GM12801 (cell line): ENCODE results near the gene DUSP8.
"Not testable (repeated sequence)": the region's sequence is repeated elsewhere in the genome, so short reads cannot be mapped to it uniquely, and the experiment has no call there.

Source experiments
- CTCF ChIP-seq: IDR thresholded peaks from one replicate; pipeline ENCODE4 v1.5.1; 2011; ENCODE audit warnings: control low read depth; ENCODE audit not compliant: insufficient read length; ENCODE audit errors: extremely low read depth

DUSP8 gene

DNA sequence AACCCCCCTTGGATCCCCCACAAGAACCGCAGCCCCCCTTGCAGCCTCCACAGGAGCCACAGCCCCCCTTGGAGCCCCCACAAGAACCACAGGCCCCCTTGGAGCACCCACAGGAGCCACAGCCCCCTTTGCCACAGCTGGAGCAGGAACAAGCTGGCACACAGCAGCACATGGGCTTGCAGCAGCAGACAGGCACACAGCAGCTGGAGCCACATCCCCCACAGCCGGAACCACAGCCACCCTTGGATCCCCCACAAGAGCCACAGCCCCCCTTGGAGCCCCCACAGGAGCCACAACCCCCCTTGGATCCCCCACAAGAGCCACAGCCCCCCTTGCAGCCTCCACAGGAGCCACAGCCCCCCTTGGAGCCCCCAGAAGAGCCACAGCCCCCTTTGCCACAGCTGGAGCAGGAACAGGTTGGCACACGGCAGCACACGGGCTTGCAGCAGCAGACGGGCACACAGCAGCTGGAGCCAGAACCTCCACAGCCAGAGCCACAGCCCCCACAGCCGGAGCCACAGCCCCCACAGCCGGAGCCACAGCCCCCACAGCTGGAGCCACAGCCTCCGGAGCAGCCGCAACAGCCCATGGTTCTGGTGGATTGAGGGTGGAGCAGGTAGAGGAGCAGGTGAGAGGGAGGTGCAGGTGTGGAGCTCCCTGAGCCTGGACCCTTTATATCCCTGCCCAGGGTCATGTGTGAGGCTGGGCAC lies 12.7 kb upstream of the DUSP8 start, which contains the start of gene KRTAP5-1:
Gene KRTAP5-1, minus strand, starts transcription at position 623 of the 710 bp plus-strand sequence. Its CDS starts 34 bp downstream, at position 589.
- TF ChIP-seq CTCF: not testable (repeated sequence)

GRCh38 chr11:1581976-1582375 lies 9.9 kb upstream of the DUSP8 start:
- no peak for TF ChIP-seq CTCF

DNA sequence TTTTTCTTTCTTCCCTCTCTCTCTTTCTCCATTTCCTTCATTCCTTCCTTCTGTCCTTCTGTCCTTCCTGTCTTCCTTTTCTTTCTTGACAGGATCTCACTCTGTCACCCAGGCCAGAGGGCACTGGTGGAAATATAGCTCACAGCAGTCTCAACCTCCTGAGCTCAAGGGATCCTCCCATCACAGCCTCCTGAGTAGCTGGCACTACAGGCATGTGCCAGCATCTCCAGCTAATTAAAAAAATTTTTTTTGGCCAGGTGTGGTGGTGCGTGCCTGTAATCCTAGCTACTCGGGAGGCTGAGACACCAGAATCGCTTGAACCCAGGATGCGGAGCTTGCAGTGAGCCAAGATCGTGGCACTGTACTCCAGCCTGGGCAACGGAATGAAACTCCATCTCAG lies 4.8 kb upstream of the DUSP8 start:
- TF ChIP-seq CTCF: no peak

- TF ChIP-seq CTCF: no peak
Measured at GRCh38 chr11:1574933-1575242, 2.8 kb upstream of the DUSP8 start.

DNA sequence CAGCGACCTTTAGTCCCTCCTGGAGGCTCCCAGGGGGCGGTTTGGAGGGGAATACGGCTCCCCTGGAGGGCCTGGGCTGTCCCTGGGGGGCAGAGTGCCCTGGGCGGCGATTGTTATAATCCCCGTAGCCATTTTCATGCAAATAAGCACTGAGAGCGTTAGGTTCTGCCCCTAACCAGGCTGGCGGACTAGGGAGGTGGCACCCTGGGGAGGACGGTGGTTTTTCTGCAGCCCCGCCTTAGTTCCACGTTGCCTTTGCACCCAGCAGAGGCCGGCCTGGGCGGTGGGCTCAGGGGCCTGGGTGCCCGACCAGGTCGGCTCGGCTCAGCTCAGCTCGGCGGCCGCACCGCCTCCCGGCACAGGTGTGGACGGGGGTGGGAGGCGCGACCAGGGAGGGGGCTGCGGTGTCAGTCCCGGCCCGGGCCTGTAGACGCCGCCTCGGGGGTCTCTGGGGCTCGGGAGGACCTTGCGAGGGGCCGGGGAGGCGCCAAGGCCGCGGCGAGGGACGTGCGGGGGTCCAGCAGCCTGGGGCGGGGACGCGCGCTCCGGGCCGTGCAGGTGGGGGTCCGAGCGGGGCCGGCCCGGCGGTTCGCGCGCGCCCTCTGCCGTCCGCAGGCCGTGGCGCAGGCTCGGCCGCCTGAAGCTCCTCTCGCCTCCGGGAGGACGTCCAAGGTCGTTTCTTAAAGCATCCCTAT lies 2.3 kb upstream of the DUSP8 start:
- no peak for TF ChIP-seq CTCF

- no peak for TF ChIP-seq CTCF
Measured at GRCh38 chr11:1573903-1574237, 1.8 kb upstream of the DUSP8 start.

- no peak for TF ChIP-seq CTCF
Measured at GRCh38 chr11:1573077-1573902, 1.2 kb upstream of the DUSP8 start.
